ENCODE results near the gene ARF1.

ARF1 gene

DNA sequence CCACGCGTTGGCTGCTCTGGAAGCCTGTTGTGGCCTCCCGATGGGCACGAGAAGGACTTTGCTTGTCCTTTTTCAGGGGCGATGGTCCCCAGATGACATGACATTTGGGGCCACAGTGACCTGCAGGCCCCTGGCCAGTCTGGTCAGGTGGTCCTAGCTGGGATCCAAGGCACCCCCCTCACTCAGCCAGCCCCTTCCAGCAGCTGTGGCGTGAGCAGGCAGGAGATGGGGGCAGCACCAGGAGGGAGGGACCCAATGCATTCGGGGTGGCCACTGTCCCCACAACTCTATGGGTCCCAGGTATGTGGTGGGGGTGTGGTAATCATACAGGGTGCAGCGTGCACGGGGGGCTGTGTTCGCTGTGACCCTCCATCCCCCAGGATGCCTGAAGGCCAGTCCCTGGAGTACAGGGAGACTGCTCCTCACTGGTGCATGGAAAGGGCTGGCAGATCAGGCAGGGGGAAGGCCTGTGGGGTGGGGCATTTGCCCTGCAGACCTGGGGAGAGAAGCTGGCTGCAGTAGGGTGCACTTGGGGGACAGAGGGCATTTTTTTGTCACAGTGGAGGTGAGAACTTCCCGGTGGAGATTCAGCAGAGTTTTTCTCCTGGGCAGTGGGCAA lies 44.0 kb upstream of the ARF1 start:
- H3K79me2 ChIP-seq (ENCODE audit: insufficient read depth, low read length) = no peaks in the 10 kb centered on the region
- H3K27ac ChIP-seq (ENCODE audit: low read depth, low read length) = no peak overlapping the region
- H4K20me1 ChIP-seq (ENCODE audit: low read depth, low read length) = no peaks in the 10 kb centered on the region
- H3K4me3 ChIP-seq (ENCODE audit: insufficient read depth, low read length, poor library complexity, severe bottlenecking) = no peak overlapping the region
- H2AFZ ChIP-seq (ENCODE audit: low read depth, low read length, severe bottlenecking) = no peak overlapping the region
- H3K9ac ChIP-seq (ENCODE audit: low read length) = no peak overlapping the region
- no peaks in the 10 kb centered on the region for H3K36me3 ChIP-seq (ENCODE audit: low read length)
- H3F3A ChIP-seq (ENCODE audit: insufficient read depth) = no peaks in the 10 kb centered on the region
- no peaks in the 10 kb centered on the region for H3K9me3 ChIP-seq (ENCODE audit: insufficient read depth, low read length)
- H3K9me2 ChIP-seq (replicated peaks; ENCODE audit: insufficient read depth, low read length) = no peaks in the 10 kb centered on the region
- H3K4me2 ChIP-seq (ENCODE audit: low read depth, low read length, poor library complexity, severe bottlenecking) = no peak overlapping the region
- no peak for TF ChIP-seq EZH2phosphoT487 (conservative IDR thresholded peaks at IDR 0.05; ENCODE audit: low read length)
- TF ChIP-seq, protein P1, sequence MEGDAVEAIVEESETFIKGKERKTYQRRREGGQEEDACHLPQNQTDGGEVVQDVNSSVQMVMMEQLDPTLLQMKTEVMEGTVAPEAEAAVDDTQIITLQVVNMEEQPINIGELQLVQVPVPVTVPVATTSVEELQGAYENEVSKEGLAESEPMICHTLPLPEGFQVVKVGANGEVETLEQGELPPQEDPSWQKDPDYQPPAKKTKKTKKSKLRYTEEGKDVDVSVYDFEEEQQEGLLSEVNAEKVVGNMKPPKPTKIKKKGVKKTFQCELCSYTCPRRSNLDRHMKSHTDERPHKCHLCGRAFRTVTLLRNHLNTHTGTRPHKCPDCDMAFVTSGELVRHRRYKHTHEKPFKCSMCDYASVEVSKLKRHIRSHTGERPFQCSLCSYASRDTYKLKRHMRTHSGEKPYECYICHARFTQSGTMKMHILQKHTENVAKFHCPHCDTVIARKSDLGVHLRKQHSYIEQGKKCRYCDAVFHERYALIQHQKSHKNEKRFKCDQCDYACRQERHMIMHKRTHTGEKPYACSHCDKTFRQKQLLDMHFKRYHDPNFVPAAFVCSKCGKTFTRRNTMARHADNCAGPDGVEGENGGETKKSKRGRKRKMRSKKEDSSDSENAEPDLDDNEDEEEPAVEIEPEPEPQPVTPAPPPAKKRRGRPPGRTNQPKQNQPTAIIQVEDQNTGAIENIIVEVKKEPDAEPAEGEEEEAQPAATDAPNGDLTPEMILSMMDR (IDR thresholded peaks at IDR 0.05; ENCODE audit: insufficient read depth, low read length, poor library complexity, severe bottlenecking) = no peak
- no peaks in the 10 kb centered on the region for H3K27me3 ChIP-seq (ENCODE audit: low read length)

DNA sequence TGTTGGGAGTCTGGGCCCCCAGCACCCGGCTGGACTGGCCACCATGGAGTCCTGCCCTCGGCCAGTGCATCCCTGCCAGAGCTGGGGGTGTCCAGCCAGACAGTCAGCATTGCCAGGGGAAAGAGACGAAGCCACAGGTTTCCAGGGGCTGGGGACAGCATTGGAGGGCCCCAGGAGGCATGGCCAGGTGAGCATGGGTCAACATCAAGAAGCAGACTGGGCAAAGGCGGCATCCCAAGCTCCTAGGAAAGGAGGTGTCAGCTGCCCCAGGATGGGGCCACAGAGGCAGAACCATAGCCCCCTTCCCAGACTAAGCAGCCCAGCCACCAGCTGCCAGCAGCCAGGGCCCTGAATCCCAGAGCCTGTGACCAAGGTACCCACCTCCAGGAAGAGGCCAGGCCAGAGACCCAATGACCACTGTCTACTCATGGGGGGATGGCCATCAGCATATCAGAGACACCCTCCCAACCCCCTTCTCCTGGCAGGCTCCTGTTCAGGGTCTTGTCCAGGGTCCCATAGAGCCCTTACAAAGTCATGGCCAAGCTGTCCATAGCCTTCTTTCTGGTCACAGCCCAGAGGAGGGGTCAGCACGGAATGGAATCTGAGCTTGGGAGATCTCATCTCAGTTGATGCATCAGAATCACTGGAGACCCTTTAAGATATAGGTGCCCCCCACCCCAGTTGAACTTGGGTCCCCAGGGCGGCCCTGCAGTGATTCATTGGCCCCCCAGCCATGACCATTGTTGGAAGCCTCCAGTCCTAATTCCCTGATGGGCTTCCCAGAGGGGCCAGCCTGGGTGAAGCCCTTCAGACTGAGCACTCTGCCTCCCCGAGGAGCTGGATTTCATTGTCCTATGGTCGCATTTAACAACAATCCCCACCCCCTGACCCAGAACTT lies 43.3 kb upstream of the ARF1 start:
- Histone ChIP-seq H3K4me3 (ENCODE audit: insufficient read depth, low read length, poor library complexity, severe bottlenecking) (no peak overlapping the region), H2AFZ (ENCODE audit: low read depth, low read length, severe bottlenecking) (no peak overlapping the region), H4K20me1 (ENCODE audit: low read depth, low read length) (no peaks in the 10 kb centered on the region), H3K4me2 (ENCODE audit: low read depth, low read length, poor library complexity, severe bottlenecking) (no peak overlapping the region), H3K9ac (ENCODE audit: low read length) (no peak overlapping the region), H3K27me3 (ENCODE audit: low read length) (no peaks in the 10 kb centered on the region), H3K9me3 (ENCODE audit: insufficient read depth, low read length) (no peaks in the 10 kb centered on the region), H3K27ac (ENCODE audit: low read depth, low read length) (no peak overlapping the region), H3K79me2 (ENCODE audit: insufficient read depth, low read length) (no peaks in the 10 kb centered on the region), H3F3A (ENCODE audit: insufficient read depth) (no peaks in the 10 kb centered on the region), H3K9me2 (replicated peaks; ENCODE audit: insufficient read depth, low read length) (no peaks in the 10 kb centered on the region), H3K36me3 (ENCODE audit: low read length) (no peaks in the 10 kb centered on the region)
- no peak for TF ChIP-seq EZH2phosphoT487 (conservative IDR thresholded peaks at IDR 0.05; ENCODE audit: low read length)
- TF ChIP-seq, protein P1 (IDR thresholded peaks at IDR 0.05; ENCODE audit: insufficient read depth, low read length, poor library complexity, severe bottlenecking) = no peak

DNA sequence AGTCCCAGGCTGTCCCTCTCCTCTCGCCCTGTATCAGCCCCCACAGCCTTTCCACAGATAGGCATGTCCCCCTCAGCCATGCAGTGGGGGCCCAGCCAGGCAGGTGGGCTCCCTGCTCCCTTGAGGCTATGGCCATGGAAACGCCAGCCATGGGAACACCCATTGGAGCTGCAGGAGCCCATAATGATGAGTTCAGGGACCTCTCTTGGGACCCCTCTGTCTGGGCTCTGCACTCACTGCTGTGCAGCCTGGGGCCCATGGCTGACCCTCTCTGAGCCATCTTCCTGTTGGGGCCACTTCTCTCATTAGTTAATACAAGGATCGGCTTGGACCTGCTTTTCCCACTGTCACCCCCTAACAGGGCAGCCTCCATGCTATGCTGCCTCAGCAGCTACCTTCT lies 42.5 kb upstream of the ARF1 start:
- H3K36me3 ChIP-seq (ENCODE audit: low read length) = no peaks in the 10 kb centered on the region
- H2AFZ ChIP-seq (ENCODE audit: low read depth, low read length, severe bottlenecking) = no peak overlapping the region
- no peaks in the 10 kb centered on the region for H3K9me2 ChIP-seq (replicated peaks; ENCODE audit: insufficient read depth, low read length)
- no peaks in the 10 kb centered on the region for H4K20me1 ChIP-seq (ENCODE audit: low read depth, low read length)
- H3K27me3 ChIP-seq (ENCODE audit: low read length) = no peaks in the 10 kb centered on the region
- no peaks in the 10 kb centered on the region for H3K9me3 ChIP-seq (ENCODE audit: insufficient read depth, low read length)
- H3K79me2 ChIP-seq (ENCODE audit: insufficient read depth, low read length) = no peaks in the 10 kb centered on the region
- no peak overlapping the region for H3K9ac ChIP-seq (ENCODE audit: low read length)
- H3K4me3 ChIP-seq (ENCODE audit: insufficient read depth, low read length, poor library complexity, severe bottlenecking) = no peak overlapping the region
- no peak overlapping the region for H3K4me2 ChIP-seq (ENCODE audit: low read depth, low read length, poor library complexity, severe bottlenecking)
- no peak for TF ChIP-seq EZH2phosphoT487 (conservative IDR thresholded peaks at IDR 0.05; ENCODE audit: low read length)
- TF ChIP-seq, protein P1 (IDR thresholded peaks at IDR 0.05; ENCODE audit: insufficient read depth, low read length, poor library complexity, severe bottlenecking) = no peak
- no peak overlapping the region for H3K27ac ChIP-seq (ENCODE audit: low read depth, low read length)
- no peaks in the 10 kb centered on the region for H3F3A ChIP-seq (ENCODE audit: insufficient read depth)

All from SU-DHL-6 (cell line).